GM12875 (cell line): ENCODE data around the gene CAPN1.
"Not testable (repeated sequence)": the region's sequence is repeated elsewhere in the genome, so short reads cannot be mapped to it uniquely, and the experiment has no call there.

ENCODE experiments used
- H3K4me3 ChIP-seq: one replicate; pipeline ENCODE4 v1.5.1; 2011; ENCODE audit warnings: low read depth, low read length, control low read depth
- CTCF ChIP-seq: IDR thresholded peaks from 2 replicates; pipeline ENCODE4 v1.5.1; 2011; ENCODE audit warnings: low read depth, mild to moderate bottlenecking, control low read depth, inconsistent platforms, low read length, moderate library complexity, borderline replicate concordance; ENCODE audit not compliant: insufficient read depth

The CAPN1 gene

GRCh38 chr11:65241134-65241533 is 59.4 kb downstream of the CAPN1 start:
- no peak for TF ChIP-seq CTCF
- H3K4me3 ChIP-seq, result no peak overlapping the region

- H3K4me3 ChIP-seq, result no peak overlapping the region
- no peak for TF ChIP-seq CTCF
Measured at GRCh38 chr11:65241692-65242091, 60.0 kb downstream of the CAPN1 start.

GRCh38 chr11:65242389-65242788 is 60.7 kb downstream of the CAPN1 start:
- H3K4me3 ChIP-seq, result no peak overlapping the region

GRCh38 chr11:65243797-65244196 is 62.1 kb downstream of the CAPN1 start:
- no peak for TF ChIP-seq CTCF
- H3K4me3 ChIP-seq, result no peak overlapping the region

More at GRCh38 chr11:65242389-65242788, 60.7 kb downstream of the CAPN1 start:
- TF ChIP-seq CTCF, result no peak

GRCh38 chr11:65245046-65245445 is 63.3 kb downstream of the CAPN1 start:
- not testable (repeated sequence) for H3K4me3 ChIP-seq

- no peak overlapping the region for H3K4me3 ChIP-seq
- TF ChIP-seq CTCF, result no peak
Measured at GRCh38 chr11:65246506-65246905, 64.8 kb downstream of the CAPN1 start.

- H3K4me3 ChIP-seq, result not testable (repeated sequence)
Measured at GRCh38 chr11:65248184-65248710, 66.5 kb downstream of the CAPN1 start.

- H3K4me3 ChIP-seq, result no peak overlapping the region
- TF ChIP-seq CTCF, result no peak
Measured at GRCh38 chr11:65251476-65251875, 69.7 kb downstream of the CAPN1 start.
